GM19467 (cell line): Measurements from ENCODE around the gene BORCS5.

Experiments
- ATAC-seq: cut with Tn5 transposase; IDR thresholded peaks from one replicate; pipeline ENCODE4 v1.9.1; 2021; ENCODE audit warnings: mild to moderate bottlenecking, moderate library complexity; ENCODE audit not compliant: unreplicated experiment

BORCS5 gene

GRCh38 chr12:12427568-12427967 is 70.7 kb downstream of the BORCS5 start:
- no peak for ATAC-seq

GRCh38 chr12:12428047-12428446 is 71.2 kb downstream of the BORCS5 start:
- no peak for ATAC-seq

- ATAC-seq = no peak
These were observed 72.2 kb downstream of the BORCS5 start for GRCh38 chr12:12428961-12429657.

- ATAC-seq = no peak
These were observed 75.5 kb downstream of the BORCS5 start for GRCh38 chr12:12432364-12432763.

- no peak for ATAC-seq
These were observed 76.4 kb downstream of the BORCS5 start for GRCh38 chr12:12433203-12433731.

- no peak for ATAC-seq
These were observed 80.0 kb downstream of the BORCS5 start for GRCh38 chr12:12436831-12437345.

- ATAC-seq = no peak
These were observed 82.8 kb downstream of the BORCS5 start for GRCh38 chr12:12439636-12440035.

- no peak for ATAC-seq
These were observed 84.0 kb downstream of the BORCS5 start for GRCh38 chr12:12440784-12441428.

- no peak for ATAC-seq
These were observed 84.5 kb downstream of the BORCS5 start for GRCh38 chr12:12441429-12441807.

- no peak for ATAC-seq
These were observed 85.1 kb downstream of the BORCS5 start for GRCh38 chr12:12441843-12442461.

- ATAC-seq = no peak
These were observed 85.7 kb downstream of the BORCS5 start for GRCh38 chr12:12442548-12443071.

GRCh38 chr12:12443431-12443878 is 86.6 kb downstream of the BORCS5 start:
- no peak for ATAC-seq

GRCh38 chr12:12445165-12445881 is 88.4 kb downstream of the BORCS5 start:
- no peak for ATAC-seq

- ATAC-seq = no peak
These were observed 89.0 kb downstream of the BORCS5 start for GRCh38 chr12:12445882-12446181.

GRCh38 chr12:12446786-12447185 is 89.9 kb downstream of the BORCS5 start:
- ATAC-seq = no peak

- no peak for ATAC-seq
These were observed 90.4 kb downstream of the BORCS5 start for GRCh38 chr12:12447236-12447635.

- no peak for ATAC-seq
These were observed 91.0 kb downstream of the BORCS5 start for GRCh38 chr12:12447837-12448236.

GRCh38 chr12:12449533-12450025 is 92.7 kb downstream of the BORCS5 start:
- ATAC-seq = no peak

GRCh38 chr12:12450043-12450471 is 93.2 kb downstream of the BORCS5 start:
- ATAC-seq = no peak

GRCh38 chr12:12451098-12451497 is 94.2 kb downstream of the BORCS5 start:
- no peak for ATAC-seq
